Breast epithelium (tissue), 4 donors: ENCODE measurements around the gene CHAC2. TPM values are rescaled to one million over a fixed set of nuclear protein-coding genes. Genes with fewer than 3 reads are reported as not detected.
"Not testable (repeated sequence)": the region's sequence is repeated elsewhere in the genome, so short reads cannot be mapped to it uniquely, and the experiment has no call there.

ENCODE experiments used
- DNase-seq, 2 donors: peaks; one replicate each; pipeline ENCODE4 v3.0.0-alpha.2; 2019; ENCODE audit warnings: low spot score in 2 of 2
- H3K27ac ChIP-seq, 2 donors: fragments of 200-600 bp; sonication (generic) in 1 of 2; one replicate each; pipeline ENCODE4 v1.5.1; 2016 to 2019; ENCODE audit warnings: mild to moderate bottlenecking in 1 of 2
- H3K27me3 ChIP-seq, 2 donors: fragments of 200-600 bp; sonication (generic) in 1 of 2; one replicate each; pipeline versions ENCODE4 v1.5.1 to v1.6.0; 2017 to 2019; ENCODE audit warnings: control low read depth in 1 of 2, mild to moderate bottlenecking in 1 of 2
- H3K36me3 ChIP-seq: fragments of 200-600 bp; one replicate; pipeline ENCODE4 v1.5.1; 2019
- H3K4me1 ChIP-seq, 2 donors: fragments of 200-600 bp; sonication (generic); one replicate each; pipeline ENCODE4 v1.5.1; 2016 to 2019; ENCODE audit warnings: control low read depth in 1 of 2
- H3K4me3 ChIP-seq, 3 donors: fragments of 200-600 bp; sonication (generic); 1 replicate in 2 of 3; 2 replicates in 1 of 3; pipeline ENCODE4 v1.5.1; 2016 to 2019; ENCODE audit warnings: mild to moderate bottlenecking in 3 of 3, moderate library complexity in 2 of 3
- H3K9me3 ChIP-seq, 2 donors: fragments of 200-600 bp; sonication (generic) in 1 of 2; one replicate each; pipeline ENCODE4 v1.5.1; 2016 to 2019; ENCODE audit warnings: control low read depth in 1 of 2
- CTCF ChIP-seq, 3 donors: fragments of 450-650 bp; IDR thresholded peaks; one replicate each; pipeline ENCODE4 v1.5.1; 2016 to 2017; ENCODE audit warnings: antibody characterized with exemption in 3 of 3, mild to moderate bottlenecking in 3 of 3, moderate library complexity in 3 of 3
- POLR2A ChIP-seq: fragments of 450-650 bp; IDR thresholded peaks from one replicate; pipeline ENCODE4 v1.6.1; 2016; ENCODE audit warnings: antibody characterized with exemption, mild to moderate bottlenecking, moderate library complexity
- POLR2AphosphoS5 ChIP-seq, 3 donors: sonication (generic); formaldehyde crosslinking; IDR thresholded peaks; one replicate each; pipeline ENCODE4 v1.6.1; 2017; ENCODE audit warnings: antibody characterized with exemption in 3 of 3
- intact Hi-C: fragments of 100-400 bp; cut with DNase I; formaldehyde crosslinking; loops from one replicate; pipeline ENCODE4 v1.15.1; 2023; ENCODE audit warnings: low total_unique reads
- total RNA-seq, 3 donors: library from RNA; depleted of rRNA; stranded (reverse); fragments of >200 nt; gene quantifications; one replicate each; pipeline ENCODE4 v1.1.0, GENCODE V29; 2016

CHAC2 gene
- total RNA-seq, 3 donors from 2014 or later, result 1.2 to 5.1 (median 2.0) TPM

GRCh38 chr2:53818854-53819435 is 51.3 kb downstream of the CHAC2 start:
- Histone ChIP-seq H3K4me3 (no peak overlapping the region), H3K4me1 (no peaks in the 10 kb centered on the region), H3K9me3 (no peaks in the 10 kb centered on the region), H3K36me3 (peaks cover 12% of the 10 kb centered on the region), H3K27ac (no peak overlapping the region), H3K27me3 (no peaks in the 10 kb centered on the region)
- intact Hi-C loops, result no loop called here
- TF ChIP-seq CTCF (IDR thresholded peaks at IDR 0.05) (no peak), POLR2AphosphoS5 (IDR thresholded peaks at IDR 0.05) (no peak), POLR2A (no peak)
- DNase-seq, result no peak

- intact Hi-C loops, result no loop called here
- H3K36me3 ChIP-seq, result peaks cover 7% of the 10 kb centered on the region
Observed at GRCh38 chr2:53819634-53820033, 52.0 kb downstream of the CHAC2 start.

GRCh38 chr2:53820048-53820447 is 52.4 kb downstream of the CHAC2 start:
- no peak overlapping the region for H3K27ac ChIP-seq
- no peak overlapping the region for H3K4me3 ChIP-seq
- H3K4me1 ChIP-seq, result no peaks in the 10 kb centered on the region
- intact Hi-C loops, result no loop called here
- H3K9me3 ChIP-seq, result no peaks in the 10 kb centered on the region
- TF ChIP-seq POLR2A (no peak), POLR2AphosphoS5 (IDR thresholded peaks at IDR 0.05) (no peak), CTCF (IDR thresholded peaks at IDR 0.05) (no peak)
- peaks cover 7% of the 10 kb centered on the region for H3K36me3 ChIP-seq
- H3K27me3 ChIP-seq, result no peaks in the 10 kb centered on the region
- no peak for DNase-seq

More at GRCh38 chr2:53819634-53820033, 52.0 kb downstream of the CHAC2 start:
- no peak for DNase-seq
- no peak for TF ChIP-seq CTCF (IDR thresholded peaks at IDR 0.05)
- TF ChIP-seq POLR2AphosphoS5 (IDR thresholded peaks at IDR 0.05), result no peak
- TF ChIP-seq POLR2A, result no peak
- Histone ChIP-seq H3K4me1 (no peaks in the 10 kb centered on the region), H3K4me3 (no peak overlapping the region), H3K27ac (no peak overlapping the region), H3K9me3 (no peaks in the 10 kb centered on the region), H3K27me3 (no peaks in the 10 kb centered on the region)

GRCh38 chr2:53820711-53821110 is 53.1 kb downstream of the CHAC2 start:
- no peak overlapping the region for H3K4me3 ChIP-seq
- intact Hi-C loops, result no loop called here
- DNase-seq, result no peak
- H3K27ac ChIP-seq, result no peak overlapping the region
- H3K4me1 ChIP-seq, result no peaks in the 10 kb centered on the region
- peaks cover 7% of the 10 kb centered on the region for H3K36me3 ChIP-seq
- no peaks in the 10 kb centered on the region for H3K27me3 ChIP-seq
- H3K9me3 ChIP-seq, result no peaks in the 10 kb centered on the region
- TF ChIP-seq CTCF (IDR thresholded peaks at IDR 0.05) (no peak), POLR2AphosphoS5 (IDR thresholded peaks at IDR 0.05) (no peak), POLR2A (no peak)

- Histone ChIP-seq H3K4me3 (no peak overlapping the region), H3K9me3 (no peaks in the 10 kb centered on the region), H3K27ac (no peak overlapping the region), H3K36me3 (peaks cover 7% of the 10 kb centered on the region), H3K4me1 (no peaks in the 10 kb centered on the region), H3K27me3 (no peaks in the 10 kb centered on the region)
- DNase-seq, result no peak
- intact Hi-C loops, result no loop called here
- TF ChIP-seq POLR2A (no peak), POLR2AphosphoS5 (IDR thresholded peaks at IDR 0.05) (no peak), CTCF (IDR thresholded peaks at IDR 0.05) (no peak)
Observed at GRCh38 chr2:53821810-53822209, 54.2 kb downstream of the CHAC2 start.

- H3K27ac ChIP-seq, DNase-seq, H3K4me3 ChIP-seq, intact Hi-C loops, H3K36me3 ChIP-seq, H3K27me3 ChIP-seq, H3K9me3 ChIP-seq, H3K4me1 ChIP-seq: not testable (repeated sequence)
Observed at GRCh38 chr2:53823639-53824038, 56.0 kb downstream of the CHAC2 start.
